GM12892 (cell line): Measurements from ENCODE around the gene TMEM178B.

ENCODE experiments used
- POLR2A ChIP-seq: IDR thresholded peaks from 2 replicates; pipeline ENCODE4 v1.6.1; 2011; ENCODE audit warnings: low read depth, low read length, control low read depth
- POLR2AphosphoS5 ChIP-seq: IDR thresholded peaks from 2 replicates; pipeline ENCODE4 v1.6.1; 2011; ENCODE audit warnings: low read depth, low read length, control low read depth

GRCh38 chr7:141042222-141043193, 31.4 kb upstream of the TMEM178B start:
- TF ChIP-seq POLR2A (no peak), POLR2AphosphoS5 (no peak)
